ENCODE data around the gene CAMK1D. TPM values are rescaled to one million over a fixed set of nuclear protein-coding genes. Genes with fewer than 3 reads are reported as not detected.

The CAMK1D gene
- total RNA-seq, 4 donors from 2014 or later: 0.55 to 2.2 (median 1.5) TPM

- TF ChIP-seq POLR2A (IDR thresholded peaks at IDR 0.05) (no peak), CTCF (IDR thresholded peaks at IDR 0.05 in 4 of 5, conservative IDR thresholded peaks at IDR 0.05 in 1 of 5) (no peak)
- Histone ChIP-seq H3K36me3 (no peaks in the 10 kb centered on the region), H3K4me1 (no peaks in the 10 kb centered on the region), H3K9me3 (no peaks in the 10 kb centered on the region), H3K27me3 (no peaks in the 10 kb centered on the region), H3K27ac (no peak overlapping the region), H3K4me3 (no peak overlapping the region)
- in situ Hi-C loops (cut with MboI; ENCODE audit: low sequenced_read_pairs in 4 of 4) (no loop called here), intact Hi-C loops (cut with DNase I; ENCODE audit: low total_unique reads) (no loop called here)
- DNase-seq (no peak), ATAC-seq (no peak)
These were observed 282.6 kb downstream of the CAMK1D start for GRCh38 chr10:12631787-12632562.

DNA sequence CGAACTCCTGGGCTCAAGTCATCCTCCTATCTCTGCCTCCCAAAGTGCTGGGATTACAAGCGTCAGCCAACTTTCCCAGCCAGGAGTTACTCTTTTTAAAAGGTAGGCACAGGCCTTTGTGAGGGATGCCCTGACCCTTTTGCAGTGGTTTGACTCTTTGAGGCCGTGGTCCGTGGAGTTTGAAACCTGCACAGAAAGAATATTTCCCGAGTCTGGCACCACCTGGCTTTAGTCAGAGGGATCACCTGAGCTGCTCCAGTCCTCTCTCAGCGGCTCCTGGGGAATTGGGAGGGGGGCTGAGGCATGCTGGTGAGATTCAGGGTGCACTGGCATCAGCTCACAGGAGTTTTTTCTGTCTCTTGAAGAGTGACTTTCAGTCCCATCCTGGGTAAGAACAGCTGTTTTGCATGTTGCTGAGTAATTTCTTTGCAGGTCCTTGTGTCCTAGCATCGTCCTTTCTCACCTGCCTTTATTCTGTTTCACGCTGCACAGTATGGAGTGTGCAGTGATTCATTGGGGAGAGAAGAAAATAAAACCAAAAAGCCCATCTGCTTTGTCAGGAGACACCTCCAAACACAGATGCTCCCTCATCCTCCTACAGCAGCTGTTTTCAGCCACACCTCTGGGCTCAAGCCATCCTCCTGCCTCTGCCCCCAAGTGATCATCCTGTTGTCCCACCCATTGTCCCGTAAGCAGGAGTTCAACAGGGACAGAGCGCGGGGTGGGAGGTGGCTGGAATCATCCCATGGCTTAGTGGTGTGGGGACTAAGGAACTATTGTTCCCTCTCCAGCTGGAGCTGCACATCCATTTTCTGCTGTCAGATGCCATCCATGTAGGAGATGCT, 284.7 kb downstream of the CAMK1D start:
- in situ Hi-C loops (cut with MboI; ENCODE audit: low sequenced_read_pairs in 4 of 4): no loop called here
- no peaks in the 10 kb centered on the region for H3K27me3 ChIP-seq
- H3K9me3 ChIP-seq: no peaks in the 10 kb centered on the region
- no peak for TF ChIP-seq CTCF (IDR thresholded peaks at IDR 0.05 in 4 of 5, conservative IDR thresholded peaks at IDR 0.05 in 1 of 5)
- TF ChIP-seq POLR2A (IDR thresholded peaks at IDR 0.05): no peak
- H3K27ac ChIP-seq: no peak overlapping the region
- DNase-seq (no peak), ATAC-seq (no peak)
- intact Hi-C loops (cut with DNase I; ENCODE audit: low total_unique reads): no loop called here
- H3K36me3 ChIP-seq: no peaks in the 10 kb centered on the region
- H3K4me1 ChIP-seq: no peaks in the 10 kb centered on the region
- H3K4me3 ChIP-seq: no peak overlapping the region

DNA sequence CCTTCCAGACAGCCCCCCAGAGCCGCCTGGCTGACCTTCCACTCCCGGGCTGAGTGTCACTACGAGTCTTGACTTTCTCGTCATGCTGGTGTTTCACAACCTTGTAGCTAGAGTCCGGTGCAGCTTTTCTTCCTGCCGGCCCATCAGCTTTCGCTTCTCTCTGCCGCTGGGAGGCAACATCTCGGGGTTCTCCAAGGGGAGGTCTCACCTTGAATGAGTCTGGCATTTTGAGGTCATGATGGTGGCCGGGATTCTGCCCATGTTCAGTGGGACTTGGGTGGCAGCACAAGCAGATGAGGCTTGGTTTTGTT, 285.2 kb downstream of the CAMK1D start:
- DNase-seq (no peak), ATAC-seq (no peak)
- Histone ChIP-seq H3K27me3 (no peaks in the 10 kb centered on the region), H3K4me3 (no peak overlapping the region), H3K9me3 (no peaks in the 10 kb centered on the region), H3K4me1 (no peaks in the 10 kb centered on the region), H3K36me3 (no peaks in the 10 kb centered on the region), H3K27ac (no peak overlapping the region)
- TF ChIP-seq CTCF (IDR thresholded peaks at IDR 0.05 in 4 of 5, conservative IDR thresholded peaks at IDR 0.05 in 1 of 5): no peak
- no peak for TF ChIP-seq POLR2A (IDR thresholded peaks at IDR 0.05)
- in situ Hi-C loops (cut with MboI; ENCODE audit: low sequenced_read_pairs in 4 of 4) (no loop called here), intact Hi-C loops (cut with DNase I; ENCODE audit: low total_unique reads) (no loop called here)

- in situ Hi-C loops (cut with MboI; ENCODE audit: low sequenced_read_pairs in 4 of 4) (no loop called here), intact Hi-C loops (cut with DNase I; ENCODE audit: low total_unique reads) (no loop called here)
- H3K27me3 ChIP-seq: no peaks in the 10 kb centered on the region
- no peak overlapping the region for H3K27ac ChIP-seq
- no peaks in the 10 kb centered on the region for H3K36me3 ChIP-seq
- TF ChIP-seq CTCF (IDR thresholded peaks at IDR 0.05 in 4 of 5, conservative IDR thresholded peaks at IDR 0.05 in 1 of 5) (no peak), POLR2A (IDR thresholded peaks at IDR 0.05) (no peak)
- ATAC-seq (no peak), DNase-seq (no peak)
- no peak overlapping the region for H3K4me3 ChIP-seq
- H3K4me1 ChIP-seq: no peaks in the 10 kb centered on the region
- no peaks in the 10 kb centered on the region for H3K9me3 ChIP-seq
These were observed 285.8 kb downstream of the CAMK1D start for GRCh38 chr10:12635127-12635541.

Measured in gastrocnemius medialis (tissue), 4 donors.